T-cell (primary cell): ENCODE measurements around the gene GALNT9. TPM values are rescaled to one million over a fixed set of nuclear protein-coding genes. Genes with fewer than 3 reads are reported as not detected.

ENCODE experiments used
- ATAC-seq, 4 experiments: fragments of 200-7000 bp in 3 of 4; fragments of 150-1000 bp in 1 of 4; cut with Tn5 transposase; replicated peaks in 1 of 4; 1 replicate in 3 of 4; 2 replicates in 1 of 4; pipeline ENCODE4 v1.10.0; 2021; ENCODE audit warnings: moderate library complexity in 3 of 4, mild to moderate bottlenecking in 2 of 4, moderate number of reproducible peaks in 1 of 4
- CTCF ChIA-PET, 2 donors: fragments of 300-600 bp; sonication (Branson Sonifier 250); formaldehyde crosslinking; loops; one replicate each; lab custom pipeline; 2022; ENCODE audit warnings: antibody characterized with exemption in 2 of 2; lab: Charles Lee
- POLR2A ChIA-PET, 2 donors: fragments of 300-600 bp; sonication (Branson Sonifier 250); formaldehyde crosslinking; loops; one replicate each; lab custom pipeline; 2022; ENCODE audit warnings: antibody characterized with exemption in 2 of 2; lab: Charles Lee
- DNase-seq, 35 experiments: peaks; one replicate each; pipeline versions ENCODE4 v3.0.0 to v3.0.0-alpha.2; 2013 to 2023
- H3K27ac ChIP-seq: one replicate; pipeline ENCODE4 v1.5.1; 2013; ENCODE audit warnings: low read length
- H3K27me3 ChIP-seq, 2 experiments: replicated peaks in 1 of 2; 1 replicate in 1 of 2; 2 replicates in 1 of 2; pipeline versions ENCODE4 v1.6.1 to v1.7.0; 2013; ENCODE audit warnings: low read length in 1 of 2, mixed read lengths in 1 of 2; ENCODE audit not compliant: control insufficient read depth in 2 of 2, insufficient read depth in 2 of 2; ENCODE audit errors: extremely low read depth in 1 of 2
- H3K36me3 ChIP-seq, 2 donors: 1 replicate in 1 of 2; 2 replicates in 1 of 2; pipeline versions ENCODE4 v1.6.1 to v1.7.0; 2013; ENCODE audit warnings: low read length in 1 of 2; ENCODE audit not compliant: control insufficient read depth in 2 of 2, insufficient read depth in 1 of 2; ENCODE audit errors: extremely low read depth in 1 of 2
- H3K4me1 ChIP-seq, 2 experiments: 1 replicate in 1 of 2; 2 replicates in 1 of 2; pipeline versions ENCODE4 v1.6.1 to v1.7.0; 2013; ENCODE audit warnings: low read length in 2 of 2, mixed read lengths in 1 of 2; ENCODE audit not compliant: insufficient read depth in 2 of 2, control insufficient read depth in 1 of 2; ENCODE audit errors: extremely low read depth in 1 of 2
- H3K4me3 ChIP-seq, 2 donors: 1 replicate in 1 of 2; 2 replicates in 1 of 2; pipeline versions ENCODE4 v1.5.1 to v1.7.0; 2013; ENCODE audit warnings: mild to moderate bottlenecking in 2 of 2, low read length in 1 of 2, moderate library complexity in 1 of 2; ENCODE audit not compliant: control insufficient read depth in 1 of 2; ENCODE audit errors: extremely low read depth in 1 of 2
- H3K9me3 ChIP-seq: 2 replicates; pipeline ENCODE4 v1.7.0; 2013
- H3K27ac Mint-ChIP-seq, 2 donors: one replicate each; pipeline ENCODE4 v1.8.0; 2020 to 2021; ENCODE audit warnings: mild to moderate bottlenecking in 2 of 2, mixed read lengths in 2 of 2
- H3K27me3 Mint-ChIP-seq, 2 donors: one replicate each; pipeline ENCODE4 v1.8.0; 2021 to 2022; ENCODE audit warnings: mixed read lengths in 2 of 2
- H3K36me3 Mint-ChIP-seq: one replicate; pipeline ENCODE4 v1.8.0; 2021; ENCODE audit warnings: mixed read lengths
- H3K4me1 Mint-ChIP-seq, 3 donors: one replicate each; pipeline ENCODE4 v1.8.0; 2020 to 2022; ENCODE audit warnings: mixed read lengths in 3 of 3, mild to moderate bottlenecking in 1 of 3
- H3K4me3 Mint-ChIP-seq, 3 donors: one replicate each; pipeline ENCODE4 v1.8.0; 2020 to 2022; ENCODE audit warnings: mild to moderate bottlenecking in 3 of 3, mixed read lengths in 3 of 3, moderate library complexity in 3 of 3
- H3K9me3 Mint-ChIP-seq, 3 donors: one replicate each; pipeline ENCODE4 v1.8.0; 2020 to 2022; ENCODE audit warnings: mixed read lengths in 3 of 3
- WGBS: methylation state at CpG from one replicate; pipeline ENCODE4 v1.1.5; 2013; ENCODE audit warnings: missing lambda C conversion rate; ENCODE audit not compliant: insufficient coverage; 5-methylcytosine and 5-hydroxymethylcytosine counted together
- total RNA-seq, 35 experiments: library from RNA in 6 of 35; stranded (reverse) in 6 of 35; fragments of 120-200 nt in 1 of 35; gene quantifications; one replicate each; pipeline versions ENCODE4 v1.2.1 to v1.2.4 and lab custom pipeline; 2013 to 2026

GALNT9 gene
- total RNA-seq, 5 donors from 2014 or later (not counting 1 experiment from before 2014, with no cell fraction given) = 0.72 TPM; not detected in 4

DNA sequence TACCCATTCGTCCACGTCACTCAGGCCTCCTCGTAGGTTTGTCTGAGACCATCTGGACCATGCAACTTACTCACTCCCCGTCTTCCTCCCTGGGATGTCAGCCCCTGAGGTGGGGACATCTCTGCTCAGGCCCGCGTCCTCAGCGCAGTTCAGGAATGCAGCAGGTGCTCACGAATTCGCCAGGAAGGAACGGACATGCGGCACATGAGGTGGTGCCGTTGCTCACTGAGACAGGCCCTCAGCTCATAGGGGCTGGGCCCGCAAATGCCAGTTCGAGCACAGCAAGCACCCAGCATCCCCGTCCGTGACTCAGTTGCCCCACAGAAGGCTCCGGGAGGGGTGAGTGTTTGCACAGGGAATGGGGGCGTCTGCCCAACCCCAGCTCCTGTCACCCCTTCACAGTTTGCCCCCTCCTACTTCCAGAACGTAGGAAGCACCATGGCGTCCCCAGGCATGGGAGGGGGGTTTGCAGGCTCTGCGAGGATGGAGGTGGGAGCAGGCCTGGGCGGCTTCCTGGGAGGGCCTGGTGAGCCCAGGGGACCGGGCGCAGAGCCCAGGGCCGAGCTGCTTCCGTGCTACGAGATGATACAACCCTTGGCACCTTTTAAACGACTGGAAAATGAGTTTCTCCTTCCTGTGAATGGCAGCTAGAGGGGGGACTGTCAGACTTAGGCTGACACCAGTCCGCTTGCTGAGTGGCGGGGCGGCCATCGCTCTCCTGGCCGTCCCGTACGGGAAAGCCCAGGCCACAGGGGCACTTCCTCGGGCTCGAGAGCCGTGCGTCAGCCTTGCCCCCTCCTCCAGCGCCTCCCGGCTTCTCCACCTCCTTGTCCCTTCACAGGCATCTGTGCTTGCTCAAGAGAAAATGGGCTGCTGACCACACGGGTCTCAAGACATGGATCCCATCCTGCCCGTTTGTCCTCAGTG, 6.9 kb downstream of the GALNT9 start:
- Mint-ChIP-seq H3K36me3 (no peaks in the 10 kb centered on the region), H3K4me1 (peaks cover 11 to 18% (median 12%) of the 10 kb centered on the region in 3 donors), H3K4me3 (peak overlapping the region in 1 of 3 donors; percentile 78), H3K27me3 (peaks cover 0 to 34% of the 10 kb centered on the region in 2 donors), H3K9me3 (no peaks in the 10 kb centered on the region), H3K27ac (peak overlapping the region; percentile 80 to 85)
- H3K4me1 ChIP-seq = peaks cover 0 to 18% of the 10 kb centered on the region in 2 experiments
- ATAC-seq = no peak
- no peaks in the 10 kb centered on the region for H3K9me3 ChIP-seq
- DNase-seq = no peak
- ChIA-PET POLR2A (no interaction called here), CTCF (interaction anchor here in 1 of 2 donors (0.6 kb wide), 1 partner anchor 373 kb away, joined by 4 read pairs; no protein-coding TSS in a partner anchor)
- no peak overlapping the region for H3K4me3 ChIP-seq
- H3K27me3 ChIP-seq = peaks cover 0 to 52% of the 10 kb centered on the region in 2 experiments
- H3K27ac ChIP-seq = no peak overlapping the region
- 75% methylated on average over 33 of the region's 43 CpGs for WGBS
- no peaks in the 10 kb centered on the region for H3K36me3 ChIP-seq

DNA sequence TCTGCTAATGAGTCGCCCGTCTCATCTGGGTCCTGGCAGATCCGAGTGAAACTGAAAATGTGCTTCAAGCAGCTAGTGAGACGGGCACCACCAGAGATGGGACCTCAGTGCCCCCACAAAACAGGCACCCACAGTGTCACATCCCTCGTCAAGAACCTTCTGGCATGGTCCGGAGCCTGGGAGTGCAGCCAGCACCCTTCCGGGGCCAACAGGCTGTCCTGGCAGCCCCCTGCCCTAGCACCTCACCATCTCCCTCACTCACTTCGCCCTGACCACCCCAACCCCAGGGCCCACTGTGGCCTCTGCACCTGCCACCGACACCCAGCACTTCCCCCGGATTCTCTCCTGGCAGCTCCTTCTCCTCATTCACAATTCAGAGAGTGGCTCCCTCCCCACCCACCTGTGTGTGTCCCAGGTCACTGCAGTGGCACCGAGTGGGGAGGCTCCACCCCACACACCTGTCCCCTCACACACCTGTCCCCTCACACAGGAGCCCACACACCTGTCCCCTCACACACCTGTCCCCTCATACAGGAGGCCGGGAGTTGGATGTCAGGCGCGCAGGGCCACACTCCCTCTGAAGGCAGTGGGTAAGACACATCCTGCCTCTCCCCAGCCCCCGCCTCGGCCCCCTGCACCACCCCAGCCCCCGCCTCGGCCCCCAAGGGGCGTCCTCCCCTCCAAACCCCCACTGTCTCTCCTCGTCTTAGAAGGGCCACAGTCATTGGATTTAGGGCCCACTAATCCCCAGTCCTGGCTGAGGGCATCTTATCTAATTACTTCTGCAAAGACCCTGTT, 7.9 kb downstream of the GALNT9 start:
- Histone ChIP-seq H3K9me3 (no peaks in the 10 kb centered on the region), H3K4me1 (peaks cover 0 to 14% of the 10 kb centered on the region in 2 experiments), H3K27ac (no peak overlapping the region), H3K4me3 (no peak overlapping the region), H3K36me3 (no peaks in the 10 kb centered on the region), H3K27me3 (peaks cover 0 to 52% of the 10 kb centered on the region in 2 experiments)
- H3K4me1 Mint-ChIP-seq = peaks cover 7 to 10% (median 7%) of the 10 kb centered on the region in 3 donors
- no peak overlapping the region for H3K4me3 Mint-ChIP-seq
- H3K27me3 Mint-ChIP-seq = peaks cover 9 to 31% of the 10 kb centered on the region in 2 donors
- WGBS = 69% methylated on average over 12 of the region's 20 CpGs
- H3K27ac Mint-ChIP-seq = no peak overlapping the region
- no peaks in the 10 kb centered on the region for H3K36me3 Mint-ChIP-seq
- ChIA-PET CTCF (no interaction called here), POLR2A (no interaction called here)
- H3K9me3 Mint-ChIP-seq = no peaks in the 10 kb centered on the region
- no peak for ATAC-seq
- no peak for DNase-seq

GRCh38 chr12:132320767-132321211, 8.6 kb downstream of the GALNT9 start:
- Histone ChIP-seq H3K27ac (no peak overlapping the region), H3K36me3 (no peaks in the 10 kb centered on the region), H3K27me3 (peaks cover 0 to 55% of the 10 kb centered on the region in 2 experiments), H3K4me1 (peaks cover 0 to 14% of the 10 kb centered on the region in 2 experiments), H3K9me3 (no peaks in the 10 kb centered on the region), H3K4me3 (no peak overlapping the region)
- no peak overlapping the region for H3K4me3 Mint-ChIP-seq
- peaks cover 12 to 26% of the 10 kb centered on the region in 2 donors for H3K27me3 Mint-ChIP-seq
- peaks cover 7 to 10% (median 7%) of the 10 kb centered on the region in 3 donors for H3K4me1 Mint-ChIP-seq
- no peak overlapping the region for H3K27ac Mint-ChIP-seq
- H3K36me3 Mint-ChIP-seq = no peaks in the 10 kb centered on the region
- POLR2A ChIA-PET = no interaction called here
- H3K9me3 Mint-ChIP-seq = no peaks in the 10 kb centered on the region
- WGBS = 81% methylated on average over 21 of the region's 23 CpGs
- CTCF ChIA-PET = no interaction called here
- ATAC-seq (no peak), DNase-seq (no peak)

DNA sequence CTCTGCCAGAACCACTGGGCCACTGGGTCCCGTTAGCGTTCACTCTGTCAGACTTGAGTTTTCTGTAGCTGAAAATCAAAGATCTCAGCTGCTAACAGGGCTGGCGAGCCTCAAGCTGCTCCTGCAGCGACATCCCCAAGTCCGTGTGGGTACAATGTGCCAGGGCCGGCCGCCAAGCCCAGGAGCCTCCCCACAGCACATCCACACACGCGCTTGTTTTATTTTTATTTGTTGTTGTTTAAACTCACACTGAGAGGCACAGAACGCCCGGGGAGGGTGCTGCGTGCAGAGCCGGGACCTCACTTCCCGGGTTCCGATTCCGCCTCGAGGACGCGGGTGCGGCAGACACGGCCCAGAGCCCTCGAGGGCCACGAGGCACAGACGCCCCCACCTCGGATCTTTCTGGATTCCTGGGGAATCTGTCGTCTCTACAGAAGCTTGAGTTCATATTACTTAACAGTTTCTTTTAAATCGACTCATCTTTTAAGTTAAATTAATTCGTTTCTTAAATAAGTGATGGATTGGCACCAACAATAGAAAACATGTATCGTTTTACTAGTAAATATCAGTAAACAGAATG, 9.3 kb downstream of the GALNT9 start:
- Histone ChIP-seq H3K4me1 (peaks cover 0 to 14% of the 10 kb centered on the region in 2 experiments), H3K9me3 (no peaks in the 10 kb centered on the region), H3K36me3 (no peaks in the 10 kb centered on the region), H3K27me3 (peaks cover 0 to 55% of the 10 kb centered on the region in 2 experiments), H3K27ac (no peak overlapping the region), H3K4me3 (no peak overlapping the region)
- WGBS = 73% methylated on average over 18 of the region's 29 CpGs
- Mint-ChIP-seq H3K4me1 (peaks cover 7 to 10% (median 7%) of the 10 kb centered on the region in 3 donors), H3K27me3 (peaks cover 12 to 25% of the 10 kb centered on the region in 2 donors), H3K9me3 (no peaks in the 10 kb centered on the region), H3K36me3 (no peaks in the 10 kb centered on the region), H3K4me3 (no peak overlapping the region), H3K27ac (no peak overlapping the region)
- no peak for DNase-seq
- no peak for ATAC-seq
- POLR2A ChIA-PET = no interaction called here
- CTCF ChIA-PET = no interaction called here

- ChIA-PET POLR2A (no interaction called here), CTCF (no interaction called here)
- peaks cover 7 to 10% (median 7%) of the 10 kb centered on the region in 3 donors for H3K4me1 Mint-ChIP-seq
- Histone ChIP-seq H3K27ac (no peak overlapping the region), H3K27me3 (peaks cover 0 to 61% of the 10 kb centered on the region in 2 experiments), H3K36me3 (no peaks in the 10 kb centered on the region), H3K4me3 (no peak overlapping the region), H3K9me3 (no peaks in the 10 kb centered on the region), H3K4me1 (peaks cover 0 to 14% of the 10 kb centered on the region in 2 experiments)
- H3K36me3 Mint-ChIP-seq = no peaks in the 10 kb centered on the region
- DNase-seq = no peak
- H3K9me3 Mint-ChIP-seq = no peaks in the 10 kb centered on the region
- H3K27ac Mint-ChIP-seq = no peak overlapping the region
- H3K27me3 Mint-ChIP-seq = peaks cover 12 to 20% of the 10 kb centered on the region in 2 donors
- ATAC-seq = no peak
- no peak overlapping the region for H3K4me3 Mint-ChIP-seq
- 83% methylated on average over 29 of the region's 30 CpGs for WGBS
Observed at GRCh38 chr12:132319359-132319950, 9.9 kb downstream of the GALNT9 start.
